ENCODE measurements around the gene MYH14. TPM values are rescaled to one million over a fixed set of nuclear protein-coding genes. Genes with fewer than 3 reads are reported as not detected.

The MYH14 gene
- total RNA-seq, 1 donor from 2014 or later, result not detected

- no peak for FAIRE-seq
- Histone ChIP-seq H3K9ac (ENCODE audit: low read length) (no peak overlapping the region), H3K4me3 (ENCODE audit: insufficient read depth, low read depth, low read length) (no peak overlapping the region), H3K9me3 (ENCODE audit: insufficient read depth, low read depth, low read length) (no peaks in the 10 kb centered on the region), H3K4me2 (ENCODE audit: low read length) (no peak overlapping the region), H3K79me2 (ENCODE audit: insufficient read depth, low read length) (no peaks in the 10 kb centered on the region), H3K27ac (ENCODE audit: low read depth, low read length) (no peak overlapping the region), H3K36me3 (ENCODE audit: insufficient read depth, low read length) (no peaks in the 10 kb centered on the region), H2AFZ (ENCODE audit: low read depth, low read length) (no peak overlapping the region), H3K4me1 (ENCODE audit: insufficient read depth, low read length) (no peaks in the 10 kb centered on the region), H3K27me3 (ENCODE audit: insufficient read depth, low read length) (no peaks in the 10 kb centered on the region), H4K20me1 (ENCODE audit: insufficient read depth, low read length) (no peaks in the 10 kb centered on the region)
- Mint-ChIP-seq H3K36me3 (ENCODE audit: low read depth, unreplicated experiment) (no peaks in the 10 kb centered on the region), H3K4me1 (ENCODE audit: low read depth, unreplicated experiment) (no peaks in the 10 kb centered on the region), H3K4me3 (ENCODE audit: unreplicated experiment) (no peak overlapping the region), H3K9me3 (ENCODE audit: unreplicated experiment) (peaks cover 12% of the 10 kb centered on the region), H3K27me3 (ENCODE audit: low read depth, unreplicated experiment) (no peaks in the 10 kb centered on the region), H3K27ac (ENCODE audit: unreplicated experiment) (no peak overlapping the region)
- TF ChIP-seq EZH2 (IDR thresholded peaks at IDR 0.05; ENCODE audit: insufficient read depth, low read length) (no peak), CTCF (IDR thresholded peaks at IDR 0.05; ENCODE audit: insufficient read depth, low read depth, low read length) (no peak)
- no peak for DNase-seq (ENCODE audit: low read depth)
Observed at GRCh38 chr19:50195224-50195623, 8.2 kb upstream of the MYH14 start.

- no peaks in the 10 kb centered on the region for H3K4me1 Mint-ChIP-seq (ENCODE audit: low read depth, unreplicated experiment)
- H3K27ac ChIP-seq (ENCODE audit: low read depth, low read length), result no peak overlapping the region
- H3K4me2 ChIP-seq (ENCODE audit: low read length), result no peak overlapping the region
- H3K4me3 ChIP-seq (ENCODE audit: insufficient read depth, low read depth, low read length), result no peak overlapping the region
- TF ChIP-seq EZH2 (IDR thresholded peaks at IDR 0.05; ENCODE audit: insufficient read depth, low read length) (no peak), CTCF (IDR thresholded peaks at IDR 0.05; ENCODE audit: insufficient read depth, low read depth, low read length) (no peak)
- no peak overlapping the region for H2AFZ ChIP-seq (ENCODE audit: low read depth, low read length)
- no peak overlapping the region for H3K9ac ChIP-seq (ENCODE audit: low read length)
- H3K27me3 Mint-ChIP-seq (ENCODE audit: low read depth, unreplicated experiment), result no peaks in the 10 kb centered on the region
- H3K27me3 ChIP-seq (ENCODE audit: insufficient read depth, low read length), result no peaks in the 10 kb centered on the region
- DNase-seq (ENCODE audit: low read depth) (no peak), FAIRE-seq (no peak)
- H3K36me3 Mint-ChIP-seq (ENCODE audit: low read depth, unreplicated experiment), result no peaks in the 10 kb centered on the region
- no peaks in the 10 kb centered on the region for H3K9me3 ChIP-seq (ENCODE audit: insufficient read depth, low read depth, low read length)
- no peaks in the 10 kb centered on the region for H3K36me3 ChIP-seq (ENCODE audit: insufficient read depth, low read length)
- H3K4me1 ChIP-seq (ENCODE audit: insufficient read depth, low read length), result no peaks in the 10 kb centered on the region
- H4K20me1 ChIP-seq (ENCODE audit: insufficient read depth, low read length), result no peaks in the 10 kb centered on the region
- H3K27ac Mint-ChIP-seq (ENCODE audit: unreplicated experiment), result no peak overlapping the region
- H3K4me3 Mint-ChIP-seq (ENCODE audit: unreplicated experiment), result no peak overlapping the region
- no peaks in the 10 kb centered on the region for H3K79me2 ChIP-seq (ENCODE audit: insufficient read depth, low read length)
- peaks cover 15% of the 10 kb centered on the region for H3K9me3 Mint-ChIP-seq (ENCODE audit: unreplicated experiment)
Observed at GRCh38 chr19:50196322-50196932, 7.0 kb upstream of the MYH14 start.

GRCh38 chr19:50197348-50197747, 6.1 kb upstream of the MYH14 start:
- Mint-ChIP-seq H3K27ac (ENCODE audit: unreplicated experiment) (no peak overlapping the region), H3K4me3 (ENCODE audit: unreplicated experiment) (no peak overlapping the region), H3K36me3 (ENCODE audit: low read depth, unreplicated experiment) (no peaks in the 10 kb centered on the region), H3K27me3 (ENCODE audit: low read depth, unreplicated experiment) (no peaks in the 10 kb centered on the region), H3K4me1 (ENCODE audit: low read depth, unreplicated experiment) (no peaks in the 10 kb centered on the region), H3K9me3 (ENCODE audit: unreplicated experiment) (peaks cover 24% of the 10 kb centered on the region)
- H2AFZ ChIP-seq (ENCODE audit: low read depth, low read length), result no peak overlapping the region
- FAIRE-seq (no peak), DNase-seq (ENCODE audit: low read depth) (no peak)
- H3K27me3 ChIP-seq (ENCODE audit: insufficient read depth, low read length), result peaks cover 1% of the 10 kb centered on the region
- no peak overlapping the region for H3K27ac ChIP-seq (ENCODE audit: low read depth, low read length)
- no peak for TF ChIP-seq EZH2 (IDR thresholded peaks at IDR 0.05; ENCODE audit: insufficient read depth, low read length)
- no peak for TF ChIP-seq CTCF (IDR thresholded peaks at IDR 0.05; ENCODE audit: insufficient read depth, low read depth, low read length)
- H3K9me3 ChIP-seq (ENCODE audit: insufficient read depth, low read depth, low read length), result no peaks in the 10 kb centered on the region
- no peak overlapping the region for H3K4me3 ChIP-seq (ENCODE audit: insufficient read depth, low read depth, low read length)
- H3K36me3 ChIP-seq (ENCODE audit: insufficient read depth, low read length), result no peaks in the 10 kb centered on the region
- no peak overlapping the region for H3K4me2 ChIP-seq (ENCODE audit: low read length)
- H3K9ac ChIP-seq (ENCODE audit: low read length), result no peak overlapping the region
- H4K20me1 ChIP-seq (ENCODE audit: insufficient read depth, low read length), result no peaks in the 10 kb centered on the region
- H3K79me2 ChIP-seq (ENCODE audit: insufficient read depth, low read length), result no peaks in the 10 kb centered on the region
- no peaks in the 10 kb centered on the region for H3K4me1 ChIP-seq (ENCODE audit: insufficient read depth, low read length)
